Measurements from ENCODE around the gene TSSK6. TPM values are rescaled to one million over a fixed set of nuclear protein-coding genes. Genes with fewer than 3 reads are reported as not detected.

The TSSK6 gene
- total and polyA plus RNA-seq, 8 donors = 0.93 to 31.7 (median 2.0) TPM; not detected in 1

DNA sequence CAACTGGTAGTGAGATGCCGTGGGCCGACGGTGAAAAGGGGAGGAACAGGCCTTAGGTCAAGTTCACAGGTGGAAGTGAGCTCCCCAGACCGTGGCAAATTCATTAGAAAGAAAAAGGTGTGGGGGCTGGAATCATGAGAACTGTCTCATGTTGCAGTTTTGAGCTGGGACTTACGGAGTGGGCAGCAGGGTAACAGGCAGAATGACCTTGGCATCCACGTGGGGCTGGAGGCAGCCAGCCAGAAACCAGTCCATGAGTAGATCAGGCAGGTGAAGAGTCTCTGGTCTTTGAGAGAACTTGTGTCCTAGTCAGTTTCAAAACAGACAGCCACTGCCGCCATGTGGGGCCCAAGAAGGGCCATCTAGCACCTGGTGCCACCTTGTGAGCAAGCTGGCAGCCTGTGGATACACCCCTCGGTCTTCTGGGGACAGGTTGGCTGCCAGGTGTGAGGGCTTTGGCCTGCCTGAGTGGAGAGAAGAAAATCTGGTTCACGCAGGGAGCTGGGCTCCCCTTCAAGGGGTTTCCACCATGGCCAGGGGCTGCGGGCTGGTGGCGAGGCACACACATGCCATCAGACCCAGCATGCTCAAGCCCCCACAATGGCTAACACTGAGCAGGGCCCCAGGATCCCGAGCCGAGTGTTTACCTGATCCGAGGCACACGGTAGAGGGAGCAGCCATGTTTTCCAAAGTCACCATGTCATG is 23.9 kb downstream of the TSSK6 start:
- WGBS, 5 donors = 81 to 89% (median 85%) methylated on average over 11 to 15 of the region's 15 CpGs
- no peak overlapping the region for H3K27ac ChIP-seq
- H3K4me1 ChIP-seq = peaks cover 38 to 44% (median 39%) of the 10 kb centered on the region in 4 donors
- H3K4me3 ChIP-seq = no peak overlapping the region
- no peaks in the 10 kb centered on the region for H3K27me3 ChIP-seq
- H3K36me3 ChIP-seq = peaks cover 24 to 64% (median 52%) of the 10 kb centered on the region in 4 donors
- no peak for TF ChIP-seq POLR2AphosphoS5 (IDR thresholded peaks at IDR 0.05)
- TF ChIP-seq EP300 (IDR thresholded peaks at IDR 0.05) = no peak
- TF ChIP-seq POLR2A (IDR thresholded peaks at IDR 0.05) = no peak
- TF ChIP-seq, protein P1, sequence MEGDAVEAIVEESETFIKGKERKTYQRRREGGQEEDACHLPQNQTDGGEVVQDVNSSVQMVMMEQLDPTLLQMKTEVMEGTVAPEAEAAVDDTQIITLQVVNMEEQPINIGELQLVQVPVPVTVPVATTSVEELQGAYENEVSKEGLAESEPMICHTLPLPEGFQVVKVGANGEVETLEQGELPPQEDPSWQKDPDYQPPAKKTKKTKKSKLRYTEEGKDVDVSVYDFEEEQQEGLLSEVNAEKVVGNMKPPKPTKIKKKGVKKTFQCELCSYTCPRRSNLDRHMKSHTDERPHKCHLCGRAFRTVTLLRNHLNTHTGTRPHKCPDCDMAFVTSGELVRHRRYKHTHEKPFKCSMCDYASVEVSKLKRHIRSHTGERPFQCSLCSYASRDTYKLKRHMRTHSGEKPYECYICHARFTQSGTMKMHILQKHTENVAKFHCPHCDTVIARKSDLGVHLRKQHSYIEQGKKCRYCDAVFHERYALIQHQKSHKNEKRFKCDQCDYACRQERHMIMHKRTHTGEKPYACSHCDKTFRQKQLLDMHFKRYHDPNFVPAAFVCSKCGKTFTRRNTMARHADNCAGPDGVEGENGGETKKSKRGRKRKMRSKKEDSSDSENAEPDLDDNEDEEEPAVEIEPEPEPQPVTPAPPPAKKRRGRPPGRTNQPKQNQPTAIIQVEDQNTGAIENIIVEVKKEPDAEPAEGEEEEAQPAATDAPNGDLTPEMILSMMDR (IDR thresholded peaks at IDR 0.05) = no peak
- intact Hi-C loops (cut with DNase I; ENCODE audit: low total_unique reads) = no loop called here
- DNase-seq = no peak
- no peaks in the 10 kb centered on the region for H3K9me3 ChIP-seq

DNA sequence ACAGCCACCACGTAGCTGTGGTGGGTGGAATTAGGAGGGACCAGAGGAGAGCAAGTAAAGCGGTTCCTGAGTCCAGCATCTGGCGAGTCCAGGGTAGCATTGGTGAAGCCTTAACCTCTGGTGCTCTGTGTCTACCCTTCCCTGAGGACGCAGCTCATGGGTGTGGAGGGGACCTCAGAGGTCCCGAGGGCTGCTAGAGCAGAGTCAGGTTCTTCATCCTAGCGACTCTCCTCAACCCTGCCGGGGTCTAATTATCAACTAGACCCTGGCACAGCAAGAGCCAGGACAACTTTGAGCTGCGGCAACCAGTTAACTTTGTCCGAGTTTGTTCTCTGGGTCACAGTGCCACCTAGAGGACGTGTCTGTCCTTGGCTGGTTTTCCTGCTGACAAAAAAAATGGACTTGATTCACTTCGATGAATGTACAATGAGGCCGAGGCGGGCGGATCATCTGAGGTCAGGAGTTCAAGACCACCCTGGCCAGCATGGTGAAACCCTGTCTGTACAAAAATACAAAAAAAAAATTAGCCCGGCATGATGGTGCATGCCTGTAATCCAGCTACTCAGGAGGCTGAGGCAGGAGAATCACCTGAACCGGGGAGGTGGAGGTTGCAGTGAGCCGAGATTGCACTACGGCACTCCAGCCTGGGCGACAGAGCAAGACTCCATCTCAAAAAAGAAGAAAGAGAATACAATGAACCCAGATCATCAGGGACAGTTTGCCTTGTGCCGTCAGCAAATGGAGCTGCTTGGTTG is 25.0 kb downstream of the TSSK6 start:
- peak overlapping the region; percentile 53 to 83 (median 74) for H3K27ac ChIP-seq
- peaks cover 39 to 49% (median 42%) of the 10 kb centered on the region in 4 donors for H3K4me1 ChIP-seq
- no peak overlapping the region for H3K4me3 ChIP-seq
- H3K9me3 ChIP-seq = no peaks in the 10 kb centered on the region
- WGBS, 5 donors = 24 to 28% (median 25%) methylated on average over 20 of the region's 20 CpGs
- peak; percentile 79 to 95 for DNase-seq
- intact Hi-C loops (cut with DNase I; ENCODE audit: low total_unique reads) = no loop called here
- no peaks in the 10 kb centered on the region for H3K27me3 ChIP-seq
- TF ChIP-seq, protein P1 (IDR thresholded peaks at IDR 0.05) = peak in 5 of 7 experiments; percentile 77 to 88 (median 84)
- no peak for TF ChIP-seq EP300 (IDR thresholded peaks at IDR 0.05)
- TF ChIP-seq POLR2A (IDR thresholded peaks at IDR 0.05) = no peak
- TF ChIP-seq POLR2AphosphoS5 (IDR thresholded peaks at IDR 0.05) = peak in 1 of 3 donors; percentile 46
- peaks cover 14 to 58% (median 46%) of the 10 kb centered on the region in 4 donors for H3K36me3 ChIP-seq

DNA sequence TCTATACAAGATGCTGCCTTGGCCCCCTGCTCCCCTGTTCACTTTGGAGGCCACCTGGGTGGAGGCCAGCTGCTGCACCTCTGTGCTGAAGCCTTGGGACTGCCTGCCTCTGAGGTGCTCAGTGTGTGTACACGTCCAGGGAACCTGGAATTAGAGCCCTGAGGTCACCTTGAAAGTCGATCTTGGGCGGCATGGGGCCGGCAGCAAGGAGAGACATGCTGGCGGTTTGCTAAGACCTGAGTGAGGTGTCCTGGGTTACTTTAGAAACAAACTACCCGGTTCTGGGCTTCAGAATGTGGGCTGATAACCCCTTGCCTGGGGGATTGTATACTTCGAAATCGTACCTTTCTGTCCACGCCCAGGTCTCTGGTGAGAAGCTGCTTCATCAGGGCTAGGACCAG is 25.5 kb downstream of the TSSK6 start:
- Histone ChIP-seq H3K27ac (peak overlapping the region; percentile 53 to 83 (median 74)), H3K27me3 (no peaks in the 10 kb centered on the region), H3K4me1 (peaks cover 39 to 55% (median 46%) of the 10 kb centered on the region in 4 donors), H3K9me3 (no peaks in the 10 kb centered on the region), H3K4me3 (peak overlapping the region in 1 of 4 donors; percentile 14), H3K36me3 (peaks cover 11 to 52% (median 40%) of the 10 kb centered on the region in 4 donors)
- intact Hi-C loops (cut with DNase I; ENCODE audit: low total_unique reads) = loop anchor here (5.0 to 10.0 kb wide), 2 partner anchors 75 to 123 kb away; no protein-coding TSS in a partner anchor
- WGBS, 5 donors = 33 to 49% (median 36%) methylated on average over 8 to 9 of the region's 9 CpGs
- TF ChIP-seq EP300 (IDR thresholded peaks at IDR 0.05) = no peak
- no peak for TF ChIP-seq POLR2AphosphoS5 (IDR thresholded peaks at IDR 0.05)
- TF ChIP-seq, protein P1 (IDR thresholded peaks at IDR 0.05) = no peak
- no peak for TF ChIP-seq POLR2A (IDR thresholded peaks at IDR 0.05)
- peak; percentile 34 to 66 for DNase-seq
